ENCODE data around the gene CCDC88B. TPM values are rescaled to one million over a fixed set of nuclear protein-coding genes. Genes with fewer than 3 reads are reported as not detected.
"Not testable (repeated sequence)": the region's sequence is repeated elsewhere in the genome, so short reads cannot be mapped to it uniquely, and the experiment has no call there.

The CCDC88B gene
- total RNA-seq, 1 donor from 2014 or later: 7.7 TPM

- DNase-seq: peak; percentile 98
- peak; percentile 58 for ATAC-seq (ENCODE audit: poor library complexity)
- intact Hi-C loops (cut with DNase I): loop anchor here (5.0 kb wide), 1 partner anchor 102 kb away; no protein-coding TSS in a partner anchor
Observed at GRCh38 chr11:64304316-64305072, 35.5 kb upstream of the CCDC88B start.

GRCh38 chr11:64305075-64305690 lies 34.8 kb upstream of the CCDC88B start, which contains the start of gene ESRRA:
Gene ESRRA (plus strand): TSS chr11:64305524. CDS start chr11:64307180, 1,656 bp downstream.
- intact Hi-C loops (cut with DNase I): no loop called here
- ATAC-seq (ENCODE audit: poor library complexity) (peak; percentile 86), DNase-seq (peak; percentile 100)

- ATAC-seq (ENCODE audit: poor library complexity): peak; percentile 25
- peak; percentile 86 for DNase-seq
- intact Hi-C loops (cut with DNase I): no loop called here
Observed at GRCh38 chr11:64305691-64306562, 34.1 kb upstream of the CCDC88B start.

GRCh38 chr11:64306563-64306875 lies 33.5 kb upstream of the CCDC88B start:
- ATAC-seq (ENCODE audit: poor library complexity) (no peak), DNase-seq (no peak)
- intact Hi-C loops (cut with DNase I): no loop called here

- intact Hi-C loops (cut with DNase I): no loop called here
- DNase-seq (no peak), ATAC-seq (ENCODE audit: poor library complexity) (no peak)
Observed at GRCh38 chr11:64306876-64307622, 33.0 kb upstream of the CCDC88B start.

- ATAC-seq (ENCODE audit: poor library complexity); DNase-seq; intact Hi-C loops (cut with DNase I): not testable (repeated sequence)
Observed at GRCh38 chr11:64307795-64308194, 32.2 kb upstream of the CCDC88B start.

GRCh38 chr11:64312947-64313346 lies 27.1 kb upstream of the CCDC88B start:
- no peak for ATAC-seq (ENCODE audit: poor library complexity)
- no peak for DNase-seq
- intact Hi-C loops (cut with DNase I): no loop called here

GRCh38 chr11:64313491-64314145 lies 26.4 kb upstream of the CCDC88B start:
- no peak for ATAC-seq (ENCODE audit: poor library complexity)
- intact Hi-C loops (cut with DNase I): no loop called here
- peak; percentile 84 for DNase-seq

- intact Hi-C loops (cut with DNase I): no loop called here
- DNase-seq: no peak
Observed at GRCh38 chr11:64314146-64314804, 25.7 kb upstream of the CCDC88B start.

GRCh38 chr11:64314805-64315561 lies 25.0 kb upstream of the CCDC88B start:
- intact Hi-C loops (cut with DNase I): loop anchor here (5.0 kb wide), 1 partner anchor 42 kb away; the partner anchor contains the start of gene RPS6KA4
- ATAC-seq (ENCODE audit: poor library complexity) (no peak), DNase-seq (no peak)

More at GRCh38 chr11:64314146-64314804, 25.7 kb upstream of the CCDC88B start:
- no peak for ATAC-seq (ENCODE audit: poor library complexity)

- ATAC-seq (ENCODE audit: poor library complexity); DNase-seq: not testable (repeated sequence)
- intact Hi-C loops (cut with DNase I): loop anchor here (5.0 kb wide), 1 partner anchor 41 kb away; the partner anchor contains the start of gene RPS6KA4
Observed at GRCh38 chr11:64315667-64316526, 24.1 kb upstream of the CCDC88B start.

GRCh38 chr11:64316672-64317324 lies 23.2 kb upstream of the CCDC88B start:
- intact Hi-C loops (cut with DNase I): loop anchor here (5.0 kb wide), 1 partner anchor 41 kb away; the partner anchor contains the start of gene RPS6KA4
- DNase-seq (no peak), ATAC-seq (ENCODE audit: poor library complexity) (no peak)

GRCh38 chr11:64317325-64317960 lies 22.6 kb upstream of the CCDC88B start, which contains the start of gene TRMT112:
Gene TRMT112 (minus strand): TSS chr11:64317559. CDS start chr11:64317526, 33 bp downstream.
- intact Hi-C loops (cut with DNase I): loop anchor here (5.0 kb wide), 1 partner anchor 40 kb away; the partner anchor contains the start of gene RPS6KA4
- peak; percentile 96 for DNase-seq
- peak; percentile 85 for ATAC-seq (ENCODE audit: poor library complexity)

GRCh38 chr11:64317961-64318765 lies 21.8 kb upstream of the CCDC88B start, which contains the start of gene PRDX5:
Gene PRDX5 (plus strand): TSS chr11:64318121. CDS start chr11:64318216, 95 bp downstream.
- ATAC-seq (ENCODE audit: poor library complexity) (peak; percentile 92), DNase-seq (peak; percentile 98)
- intact Hi-C loops (cut with DNase I): loop anchor here (5.0 kb wide), 1 partner anchor 39 kb away; the partner anchor contains the start of gene RPS6KA4
